Right ventricle myocardium inferior (tissue), 1 donor: ENCODE data around the gene ZNF521. TPM values are rescaled to one million over a fixed set of nuclear protein-coding genes. Genes with fewer than 3 reads are reported as not detected.

Source experiments
- ATAC-seq: fragments of 200-7000 bp; cut with Tn5 transposase; one replicate; pipeline ENCODE4 v1.9.1; 2020; ENCODE audit warnings: mild to moderate bottlenecking, moderate library complexity
- DNase-seq: peaks from one replicate; pipeline ENCODE4 v3.0.0; 2021; ENCODE audit errors: missing footprints
- intact Hi-C: fragments of 100-400 bp; cut with DNase I; formaldehyde crosslinking; loops from one replicate; pipeline ENCODE4 v1.11.0; 2022
- total RNA-seq: library from RNA; stranded (reverse); fragmentation: NEBNext Ultra II Directional; extraction: Animal tissue kit (Norgen Biotek cat#: 25700); gene quantifications from one replicate; pipeline ENCODE4 v1.2.1, GENCODE V29; 2021
- donor health status: DM: no; HTN: yes; CAD: no; lungs with severe emphysema.

Gene ZNF521
- total RNA-seq, 1 donor from 2014 or later, result 29.6 TPM

DNA sequence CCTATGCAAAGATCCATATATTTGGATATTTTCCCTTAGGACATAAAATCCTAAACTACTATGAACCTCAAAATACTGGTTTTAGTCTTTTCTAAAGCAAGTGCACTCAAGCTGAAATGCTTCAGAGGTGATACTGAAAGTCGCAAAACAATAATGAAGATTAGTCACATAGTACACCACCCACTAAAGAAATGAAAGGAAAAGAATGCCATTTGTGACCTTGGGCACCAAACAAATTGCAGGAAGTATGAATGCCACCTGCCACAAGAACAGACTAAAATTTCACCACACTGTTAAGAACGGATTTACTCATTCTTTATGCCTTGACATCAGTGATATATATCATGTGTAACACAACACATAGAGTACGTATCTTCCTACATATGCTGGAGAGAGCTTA is 161.5 kb downstream of the ZNF521 start:
- ATAC-seq (no peak), DNase-seq (no peak)
- intact Hi-C loops, result no loop called here

- ATAC-seq, result no peak
- no peak for DNase-seq
- intact Hi-C loops, result no loop called here
These were observed 162.4 kb downstream of the ZNF521 start for GRCh38 chr18:25189391-25190185.

- ATAC-seq (no peak), DNase-seq (no peak)
- intact Hi-C loops, result no loop called here
These were observed 164.3 kb downstream of the ZNF521 start for GRCh38 chr18:25187521-25188192.

GRCh38 chr18:25186871-25187270 is 165.1 kb downstream of the ZNF521 start:
- intact Hi-C loops, result no loop called here
- DNase-seq (no peak), ATAC-seq (no peak)

GRCh38 chr18:25181993-25182392 is 170.0 kb downstream of the ZNF521 start:
- intact Hi-C loops, result no loop called here
- DNase-seq (no peak), ATAC-seq (no peak)

- ATAC-seq, result peak; percentile 23
- DNase-seq, result no peak
- intact Hi-C loops, result no loop called here
These were observed 170.4 kb downstream of the ZNF521 start for GRCh38 chr18:25181581-25181980.

DNA sequence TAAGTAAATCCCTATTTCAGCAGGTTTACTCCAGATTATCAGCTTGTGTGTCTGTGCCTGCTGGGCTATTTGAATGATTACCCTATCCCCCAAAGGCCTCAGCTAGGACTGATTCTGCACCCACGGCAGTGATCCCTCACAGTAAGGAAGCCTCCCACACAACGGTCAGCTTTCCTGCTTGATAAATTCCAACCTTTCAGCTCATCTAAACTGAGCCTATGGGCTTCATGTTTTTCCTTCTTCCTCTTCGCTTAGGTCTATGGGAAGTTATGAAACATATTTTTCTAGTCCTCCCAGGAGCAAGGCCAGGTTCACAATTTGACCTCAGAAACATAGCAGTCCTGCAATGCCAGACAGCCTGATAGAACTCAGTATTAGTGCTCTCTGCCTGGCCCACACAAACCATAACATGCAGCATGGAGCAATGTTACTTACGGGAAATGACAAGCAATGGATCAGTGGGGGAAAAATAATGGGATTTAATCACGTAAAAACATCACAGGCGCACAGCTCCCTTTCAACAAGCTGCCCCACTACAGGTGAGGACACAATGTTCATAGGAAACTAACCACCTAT is 170.9 kb downstream of the ZNF521 start:
- DNase-seq, result no peak
- ATAC-seq, result no peak
- intact Hi-C loops, result no loop called here

DNA sequence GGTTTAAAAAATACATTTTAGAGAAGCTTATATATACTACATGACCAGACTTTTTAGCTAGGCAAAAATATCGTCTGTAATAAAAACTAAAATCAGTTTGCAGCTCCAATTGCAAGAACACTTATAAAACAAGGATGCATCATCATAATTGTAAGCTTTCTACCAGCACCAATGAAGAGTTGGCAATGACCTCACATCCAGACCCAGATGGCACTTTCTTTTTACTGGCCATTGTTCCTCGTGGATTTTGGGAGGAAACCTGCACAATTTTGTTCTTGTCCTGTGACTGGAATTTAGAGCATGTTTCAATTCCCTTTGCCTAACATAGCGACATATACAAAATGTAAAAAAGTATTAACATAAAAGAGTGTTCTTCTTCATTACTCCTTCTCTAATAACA is 174.3 kb downstream of the ZNF521 start:
- no peak for ATAC-seq
- intact Hi-C loops, result loop anchor here (10.0 kb wide), 1 partner anchor 47 kb away; no protein-coding TSS in a partner anchor
- no peak for DNase-seq

- intact Hi-C loops, result loop anchor here (10.0 kb wide), 1 partner anchor 48 kb away; no protein-coding TSS in a partner anchor
- no peak for DNase-seq
- ATAC-seq, result no peak
These were observed 175.4 kb downstream of the ZNF521 start for GRCh38 chr18:25176518-25177042.

GRCh38 chr18:25175558-25176517 is 176.1 kb downstream of the ZNF521 start:
- DNase-seq, result no peak
- intact Hi-C loops, result loop anchor here (10.0 kb wide), 1 partner anchor 49 kb away; no protein-coding TSS in a partner anchor
- ATAC-seq, result no peak

DNA sequence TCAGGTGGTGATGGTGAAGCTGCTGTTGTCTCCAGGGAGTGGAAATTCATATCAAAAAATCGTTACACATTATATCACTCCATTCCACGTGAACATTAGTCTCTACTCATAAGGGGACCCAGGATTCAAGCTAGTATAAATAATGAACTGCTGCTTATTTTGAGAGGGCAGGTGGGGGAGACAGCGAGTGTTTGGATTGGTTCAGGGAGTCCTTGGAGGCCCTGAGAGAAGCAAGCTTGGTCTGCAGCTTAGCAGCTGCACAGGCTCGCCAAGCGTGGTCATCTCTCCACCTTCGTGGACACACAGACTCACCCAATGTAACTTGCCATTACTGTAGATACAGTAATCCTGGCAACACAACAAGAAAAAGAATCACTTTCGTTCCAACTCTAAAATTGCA is 177.6 kb downstream of the ZNF521 start:
- DNase-seq (no peak), ATAC-seq (no peak)
- intact Hi-C loops, result loop anchor here (10.0 kb wide), 1 partner anchor 50 kb away; no protein-coding TSS in a partner anchor

DNA sequence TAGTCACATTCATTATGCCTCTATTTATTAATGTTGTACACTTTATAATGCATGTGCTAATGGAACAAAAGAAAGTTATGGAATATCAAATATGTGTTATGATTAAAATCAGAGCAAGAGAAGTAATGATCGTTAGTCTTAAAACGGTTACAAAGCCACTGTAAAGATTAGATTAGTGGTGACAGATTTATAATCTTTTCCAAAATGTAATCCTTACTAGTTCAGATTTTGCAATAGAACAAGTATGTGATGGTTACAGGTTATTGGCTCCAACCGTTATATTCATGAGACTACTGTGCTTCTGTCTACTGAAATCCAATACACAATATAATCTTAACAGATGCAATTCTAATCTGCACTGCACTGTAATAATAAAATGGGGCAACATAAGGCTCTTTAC is 180.6 kb downstream of the ZNF521 start:
- no peak for ATAC-seq
- intact Hi-C loops, result loop anchor here (10.0 kb wide), 1 partner anchor 53 kb away; no protein-coding TSS in a partner anchor
- DNase-seq, result no peak

DNA sequence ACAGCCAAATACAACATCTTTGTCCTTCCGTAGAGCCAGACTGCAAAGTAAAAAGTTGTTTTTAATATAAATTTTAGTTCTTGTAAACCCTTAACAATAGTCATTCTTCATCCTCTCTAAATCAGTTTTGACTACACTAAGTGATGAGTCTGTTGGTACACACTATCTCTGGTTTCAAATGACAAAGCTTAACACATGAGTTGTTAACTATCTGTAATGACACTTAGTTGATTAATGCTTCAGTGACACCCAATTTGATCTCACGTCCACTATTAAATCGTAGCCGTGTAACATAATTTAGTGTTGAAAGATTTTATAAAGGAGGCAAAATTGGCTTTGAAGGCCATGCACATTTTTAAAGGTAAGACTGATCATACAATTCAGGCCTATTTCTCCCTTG is 181.6 kb downstream of the ZNF521 start:
- no peak for ATAC-seq
- intact Hi-C loops, result loop anchor here (10.0 kb wide), 1 partner anchor 54 kb away; no protein-coding TSS in a partner anchor
- DNase-seq, result no peak

GRCh38 chr18:25169701-25170100 is 182.3 kb downstream of the ZNF521 start:
- DNase-seq (no peak), ATAC-seq (no peak)
- intact Hi-C loops, result loop anchor here (5.0 to 10.0 kb wide), 2 partner anchors 55 to 178 kb away; no protein-coding TSS in a partner anchor

DNA sequence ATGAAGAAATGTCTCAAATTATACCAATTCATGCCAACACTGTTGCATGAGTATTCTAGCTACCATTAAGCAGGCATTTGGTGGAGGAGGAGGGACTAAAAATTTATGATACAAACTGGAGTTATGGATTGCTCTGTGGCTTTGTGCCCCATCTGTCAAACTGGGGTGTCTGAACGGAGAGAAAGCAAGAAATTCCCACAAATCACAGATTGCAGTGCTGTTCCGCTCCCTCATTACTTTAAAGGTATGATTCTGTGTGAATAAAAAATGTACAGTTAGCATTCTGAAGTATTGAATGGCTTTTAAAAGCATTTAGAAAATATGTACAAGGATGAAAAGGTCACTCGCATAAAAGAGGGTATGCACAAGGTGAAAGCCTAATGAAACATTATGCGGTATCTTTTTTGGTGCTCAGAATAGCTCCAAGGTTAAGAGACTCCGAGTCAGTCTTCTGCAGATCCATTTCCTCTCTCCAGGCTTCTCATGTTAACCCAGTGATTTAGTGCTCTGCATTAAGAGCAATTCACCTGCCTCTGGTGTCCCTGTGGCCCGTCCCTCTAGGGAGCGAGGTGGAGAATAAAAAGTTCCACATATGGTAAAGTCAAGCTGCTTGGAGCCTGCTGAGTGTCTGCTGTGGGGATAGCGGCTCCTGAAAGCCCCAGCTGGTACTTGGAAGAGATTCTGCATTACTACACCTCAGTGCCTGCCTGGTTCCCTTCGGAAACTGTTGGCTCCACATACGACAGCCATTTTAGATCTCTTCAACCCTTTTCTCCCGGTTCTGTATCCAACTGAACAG is 184.2 kb downstream of the ZNF521 start:
- intact Hi-C loops, result loop anchor here (5.0 kb wide), 1 partner anchor 179 kb away; no protein-coding TSS in a partner anchor
- no peak for DNase-seq
- peak; percentile 37 for ATAC-seq

DNA sequence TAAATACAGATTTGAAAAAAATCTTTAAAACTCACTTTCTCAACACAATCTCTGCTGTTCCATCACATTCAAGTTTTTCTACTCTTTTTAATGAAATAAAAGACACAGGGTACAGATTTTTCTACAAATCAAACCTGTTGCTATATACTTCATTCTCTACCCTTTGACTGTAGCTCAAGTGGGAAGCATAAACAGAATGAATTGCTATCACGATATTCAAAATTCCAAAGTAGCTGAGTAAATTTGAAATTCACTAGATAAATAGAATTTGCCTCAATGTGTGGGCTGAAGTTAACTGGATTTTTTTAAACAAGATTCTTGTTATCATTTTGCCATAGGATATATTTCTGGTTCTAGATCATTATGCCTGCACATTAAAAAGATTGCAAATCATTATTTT is 185.9 kb downstream of the ZNF521 start:
- no peak for DNase-seq
- ATAC-seq, result no peak
- intact Hi-C loops, result loop anchor here (5.0 kb wide), 1 partner anchor 181 kb away; no protein-coding TSS in a partner anchor
